ENCODE data around the gene CD8A.
A peak's percentile ranks its signal among the peaks of the same experiment; 100 is the strongest.

CD8A gene

DNA sequence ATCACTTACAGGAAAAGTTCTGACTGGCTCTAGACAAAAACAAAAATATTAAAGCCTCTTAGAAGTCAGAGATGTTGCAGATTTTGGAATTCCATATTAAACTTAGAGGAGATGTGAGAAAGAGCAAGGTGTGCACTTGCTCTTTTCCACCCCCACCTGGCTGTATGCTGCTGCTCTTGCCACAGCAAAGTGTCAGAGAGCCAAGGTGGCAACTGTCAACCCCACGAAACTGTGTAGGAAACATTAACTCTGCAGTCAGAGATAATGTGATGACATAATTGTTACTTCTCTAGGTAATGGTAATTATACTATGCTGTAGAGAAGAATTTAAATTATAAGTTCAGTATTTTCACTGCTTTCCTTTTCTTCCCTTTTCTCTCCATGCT lies 25.4 kb downstream of the CD8A start (continued):
- no peak for TF ChIP-seq ARNTL (CRISPR knock-in tag; IDR thresholded peaks at IDR 0.05; ENCODE audit: borderline replicate concordance, low read depth)
- no peak for TF ChIP-seq ZNF70 (CRISPR knock-in tag; IDR thresholded peaks at IDR 0.05)
- no peak for TF ChIP-seq ZFP30 (CRISPR knock-in tag; IDR thresholded peaks at IDR 0.05)
- TF ChIP-seq CSDC2 (CRISPR knock-in tag; IDR thresholded peaks at IDR 0.05): no peak
- TF ChIP-seq, protein P1, sequence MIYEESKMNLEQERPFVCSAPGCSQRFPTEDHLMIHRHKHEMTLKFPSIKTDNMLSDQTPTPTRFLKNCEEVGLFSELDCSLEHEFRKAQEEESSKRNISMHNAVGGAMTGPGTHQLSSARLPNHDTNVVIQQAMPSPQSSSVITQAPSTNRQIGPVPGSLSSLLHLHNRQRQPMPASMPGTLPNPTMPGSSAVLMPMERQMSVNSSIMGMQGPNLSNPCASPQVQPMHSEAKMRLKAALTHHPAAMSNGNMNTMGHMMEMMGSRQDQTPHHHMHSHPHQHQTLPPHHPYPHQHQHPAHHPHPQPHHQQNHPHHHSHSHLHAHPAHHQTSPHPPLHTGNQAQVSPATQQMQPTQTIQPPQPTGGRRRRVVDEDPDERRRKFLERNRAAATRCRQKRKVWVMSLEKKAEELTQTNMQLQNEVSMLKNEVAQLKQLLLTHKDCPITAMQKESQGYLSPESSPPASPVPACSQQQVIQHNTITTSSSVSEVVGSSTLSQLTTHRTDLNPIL (CRISPR knock-in tag; IDR thresholded peaks at IDR 0.05; ENCODE audit: low read depth): no peak
- TF ChIP-seq ZNF8 (CRISPR knock-in tag; IDR thresholded peaks at IDR 0.05): no peak
- TF ChIP-seq, protein P2, sequence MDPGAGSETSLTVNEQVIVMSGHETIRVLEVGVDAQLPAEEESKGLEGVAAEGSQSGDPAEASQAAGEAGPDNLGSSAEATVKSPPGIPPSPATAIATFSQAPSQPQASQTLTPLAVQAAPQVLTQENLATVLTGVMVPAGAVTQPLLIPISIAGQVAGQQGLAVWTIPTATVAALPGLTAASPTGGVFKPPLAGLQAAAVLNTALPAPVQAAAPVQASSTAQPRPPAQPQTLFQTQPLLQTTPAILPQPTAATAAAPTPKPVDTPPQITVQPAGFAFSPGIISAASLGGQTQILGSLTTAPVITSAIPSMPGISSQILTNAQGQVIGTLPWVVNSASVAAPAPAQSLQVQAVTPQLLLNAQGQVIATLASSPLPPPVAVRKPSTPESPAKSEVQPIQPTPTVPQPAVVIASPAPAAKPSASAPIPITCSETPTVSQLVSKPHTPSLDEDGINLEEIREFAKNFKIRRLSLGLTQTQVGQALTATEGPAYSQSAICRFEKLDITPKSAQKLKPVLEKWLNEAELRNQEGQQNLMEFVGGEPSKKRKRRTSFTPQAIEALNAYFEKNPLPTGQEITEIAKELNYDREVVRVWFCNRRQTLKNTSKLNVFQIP (CRISPR knock-in tag; IDR thresholded peaks at IDR 0.05; ENCODE audit: borderline replicate concordance, low read depth): no peak

DNA sequence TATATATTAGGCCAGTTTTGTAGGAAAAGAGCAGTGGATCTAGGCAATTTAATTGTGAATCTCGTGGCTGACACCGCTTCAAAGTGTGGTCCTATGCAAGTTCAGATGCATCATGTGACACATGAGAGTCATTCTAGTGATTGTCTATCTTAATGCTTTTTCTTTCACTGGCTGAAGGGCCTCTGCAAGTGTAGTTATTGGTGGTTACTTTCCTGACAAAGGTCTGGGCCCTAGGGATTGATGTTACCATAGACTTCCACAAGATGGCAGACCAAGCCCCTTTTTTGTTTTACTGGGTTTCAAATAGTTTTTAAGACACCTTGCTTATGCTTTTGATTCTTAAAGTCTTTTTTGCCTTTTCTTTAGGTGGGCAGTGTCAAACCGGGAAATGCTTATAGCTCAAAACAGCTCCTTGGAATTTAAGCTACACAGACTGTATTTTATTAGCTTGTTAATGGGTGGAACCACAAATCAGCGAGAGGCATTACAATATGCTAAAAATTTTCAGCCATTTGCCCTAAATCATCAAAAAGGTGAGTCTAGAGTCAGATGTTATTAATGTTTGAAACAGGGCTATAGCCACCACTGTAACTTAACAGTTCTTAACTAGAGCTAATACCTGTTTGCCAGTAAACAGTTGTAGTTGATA lies 25.9 kb downstream of the CD8A start:
- peak; percentile 86 for ATAC-seq
- TF ChIP-seq RARB (CRISPR knock-in tag; IDR thresholded peaks at IDR 0.05): no peak
- TF ChIP-seq PPARA (CRISPR knock-in tag; IDR thresholded peaks at IDR 0.05; ENCODE audit: borderline replicate concordance): no peak
- TF ChIP-seq OSR1 (CRISPR knock-in tag; IDR thresholded peaks at IDR 0.05): no peak
- no peak for TF ChIP-seq CSDC2 (CRISPR knock-in tag; IDR thresholded peaks at IDR 0.05)
- no peak for TF ChIP-seq TCF4 (CRISPR knock-in tag; IDR thresholded peaks at IDR 0.05; ENCODE audit: borderline replicate concordance)
- TF ChIP-seq ZC3H10 (CRISPR knock-in tag; IDR thresholded peaks at IDR 0.05): no peak
- TF ChIP-seq, protein P2 (CRISPR knock-in tag; IDR thresholded peaks at IDR 0.05; ENCODE audit: borderline replicate concordance, low read depth): no peak
- TF ChIP-seq BACH2 (CRISPR knock-in tag; IDR thresholded peaks at IDR 0.05; ENCODE audit: borderline replicate concordance): no peak
- TF ChIP-seq, protein P3, sequence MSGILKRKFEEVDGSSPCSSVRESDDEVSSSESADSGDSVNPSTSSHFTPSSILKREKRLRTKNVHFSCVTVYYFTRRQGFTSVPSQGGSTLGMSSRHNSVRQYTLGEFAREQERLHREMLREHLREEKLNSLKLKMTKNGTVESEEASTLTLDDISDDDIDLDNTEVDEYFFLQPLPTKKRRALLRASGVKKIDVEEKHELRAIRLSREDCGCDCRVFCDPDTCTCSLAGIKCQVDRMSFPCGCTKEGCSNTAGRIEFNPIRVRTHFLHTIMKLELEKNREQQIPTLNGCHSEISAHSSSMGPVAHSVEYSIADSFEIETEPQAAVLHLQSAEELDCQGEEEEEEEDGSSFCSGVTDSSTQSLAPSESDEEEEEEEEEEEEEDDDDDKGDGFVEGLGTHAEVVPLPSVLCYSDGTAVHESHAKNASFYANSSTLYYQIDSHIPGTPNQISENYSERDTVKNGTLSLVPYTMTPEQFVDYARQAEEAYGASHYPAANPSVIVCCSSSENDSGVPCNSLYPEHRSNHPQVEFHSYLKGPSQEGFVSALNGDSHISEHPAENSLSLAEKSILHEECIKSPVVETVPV (CRISPR knock-in tag; IDR thresholded peaks at IDR 0.05): no peak
- TF ChIP-seq, protein P1 (CRISPR knock-in tag; IDR thresholded peaks at IDR 0.05; ENCODE audit: low read depth): no peak
- TF ChIP-seq ZNF565 (CRISPR knock-in tag; conservative IDR thresholded peaks at IDR 0.05; ENCODE audit: low read depth): no peak
- no peak for TF ChIP-seq ZFP3 (CRISPR knock-in tag; IDR thresholded peaks at IDR 0.05)
- TF ChIP-seq ZNF70 (CRISPR knock-in tag; IDR thresholded peaks at IDR 0.05): no peak
- no peak for TF ChIP-seq ARNTL (CRISPR knock-in tag; IDR thresholded peaks at IDR 0.05; ENCODE audit: borderline replicate concordance, low read depth)
- TF ChIP-seq, protein P4, sequence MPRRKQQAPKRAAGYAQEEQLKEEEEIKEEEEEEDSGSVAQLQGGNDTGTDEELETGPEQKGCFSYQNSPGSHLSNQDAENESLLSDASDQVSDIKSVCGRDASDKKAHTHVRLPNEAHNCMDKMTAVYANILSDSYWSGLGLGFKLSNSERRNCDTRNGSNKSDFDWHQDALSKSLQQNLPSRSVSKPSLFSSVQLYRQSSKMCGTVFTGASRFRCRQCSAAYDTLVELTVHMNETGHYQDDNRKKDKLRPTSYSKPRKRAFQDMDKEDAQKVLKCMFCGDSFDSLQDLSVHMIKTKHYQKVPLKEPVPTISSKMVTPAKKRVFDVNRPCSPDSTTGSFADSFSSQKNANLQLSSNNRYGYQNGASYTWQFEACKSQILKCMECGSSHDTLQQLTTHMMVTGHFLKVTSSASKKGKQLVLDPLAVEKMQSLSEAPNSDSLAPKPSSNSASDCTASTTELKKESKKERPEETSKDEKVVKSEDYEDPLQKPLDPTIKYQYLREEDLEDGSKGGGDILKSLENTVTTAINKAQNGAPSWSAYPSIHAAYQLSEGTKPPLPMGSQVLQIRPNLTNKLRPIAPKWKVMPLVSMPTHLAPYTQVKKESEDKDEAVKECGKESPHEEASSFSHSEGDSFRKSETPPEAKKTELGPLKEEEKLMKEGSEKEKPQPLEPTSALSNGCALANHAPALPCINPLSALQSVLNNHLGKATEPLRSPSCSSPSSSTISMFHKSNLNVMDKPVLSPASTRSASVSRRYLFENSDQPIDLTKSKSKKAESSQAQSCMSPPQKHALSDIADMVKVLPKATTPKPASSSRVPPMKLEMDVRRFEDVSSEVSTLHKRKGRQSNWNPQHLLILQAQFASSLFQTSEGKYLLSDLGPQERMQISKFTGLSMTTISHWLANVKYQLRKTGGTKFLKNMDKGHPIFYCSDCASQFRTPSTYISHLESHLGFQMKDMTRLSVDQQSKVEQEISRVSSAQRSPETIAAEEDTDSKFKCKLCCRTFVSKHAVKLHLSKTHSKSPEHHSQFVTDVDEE (CRISPR knock-in tag; IDR thresholded peaks at IDR 0.05): no peak

DNA sequence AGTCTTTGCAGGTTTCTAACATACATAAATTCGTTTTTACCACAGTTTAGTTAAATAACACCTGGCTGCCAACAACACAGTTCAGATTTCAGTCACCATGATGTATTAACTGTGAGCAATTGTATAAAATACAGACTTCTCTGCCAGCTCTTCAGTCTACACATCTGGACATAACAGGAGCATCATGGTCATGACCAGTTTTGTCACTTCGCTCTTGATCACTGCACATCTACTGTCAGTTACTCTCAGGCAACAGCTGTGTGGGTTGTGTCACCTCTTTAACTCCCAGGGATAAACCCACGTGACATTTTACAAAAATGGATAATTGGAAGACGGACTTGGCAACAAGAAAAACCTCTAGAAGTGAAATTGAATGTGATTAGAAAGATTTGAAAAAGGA lies 30.3 kb downstream of the CD8A start:
- TF ChIP-seq ZFP3 (CRISPR knock-in tag; IDR thresholded peaks at IDR 0.05) (no peak), ZNF8 (CRISPR knock-in tag; IDR thresholded peaks at IDR 0.05) (no peak)
- no peak for ATAC-seq

Data from SK-N-SH treated with all-trans-retinoic acid at 6 μM for 48 hours (cell line).